GM21423 (cell line): ENCODE measurements around the gene EPHA6.
"Not testable (repeated sequence)": the region's sequence is repeated elsewhere in the genome, so short reads cannot be mapped to it uniquely, and the experiment has no call there.

Experiments
- ATAC-seq: cut with Tn5 transposase; IDR thresholded peaks from one replicate; pipeline ENCODE4 v1.9.1; 2021; ENCODE audit warnings: mild to moderate bottlenecking, moderate library complexity; ENCODE audit not compliant: unreplicated experiment

The EPHA6 gene

GRCh38 chr3:96900566-96900965 lies 86.2 kb downstream of the EPHA6 start:
- ATAC-seq = no peak

- no peak for ATAC-seq
Measured at GRCh38 chr3:96915445-96915844, 101.1 kb downstream of the EPHA6 start.

DNA sequence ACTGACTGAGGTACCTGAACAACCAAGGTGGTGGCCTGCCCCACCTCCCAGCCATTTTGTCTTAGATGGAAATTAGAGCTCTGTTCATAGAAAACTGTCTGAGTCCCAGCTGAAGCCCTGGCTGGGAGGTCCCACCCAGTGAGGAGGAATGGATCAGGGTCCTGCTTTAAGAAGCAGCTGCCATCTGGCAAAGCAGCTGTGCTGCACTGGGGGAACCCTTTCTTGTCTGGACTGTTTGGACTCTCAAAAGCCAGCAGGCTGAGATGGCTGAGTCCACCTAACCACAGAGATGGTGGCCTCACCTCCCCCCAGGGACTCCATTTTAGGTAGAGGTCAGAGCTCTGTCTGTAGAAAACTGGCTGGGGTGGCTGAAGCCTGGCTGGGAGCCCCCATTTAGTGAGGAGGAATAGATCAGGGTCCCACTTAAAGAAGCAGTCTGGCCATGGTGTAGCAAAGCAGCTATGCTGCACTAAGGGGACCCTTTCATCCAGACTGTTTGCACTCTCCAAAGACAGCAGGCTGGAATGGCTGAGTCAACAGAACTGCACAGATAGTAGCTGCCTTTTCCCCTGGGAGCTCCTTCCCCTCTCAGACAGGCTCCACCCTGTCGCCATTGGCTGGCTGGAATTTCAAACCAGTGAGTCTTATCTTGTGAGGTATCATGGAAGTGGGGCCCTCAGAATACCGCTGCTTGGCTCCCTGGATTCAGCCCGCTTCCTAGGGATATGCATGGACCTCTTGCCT lies 116.9 kb downstream of the EPHA6 start:
- no peak for ATAC-seq

GRCh38 chr3:96942131-96942530 lies 127.7 kb downstream of the EPHA6 start:
- not testable (repeated sequence) for ATAC-seq

- ATAC-seq = no peak
Measured at GRCh38 chr3:96958856-96959255, 144.5 kb downstream of the EPHA6 start.

DNA sequence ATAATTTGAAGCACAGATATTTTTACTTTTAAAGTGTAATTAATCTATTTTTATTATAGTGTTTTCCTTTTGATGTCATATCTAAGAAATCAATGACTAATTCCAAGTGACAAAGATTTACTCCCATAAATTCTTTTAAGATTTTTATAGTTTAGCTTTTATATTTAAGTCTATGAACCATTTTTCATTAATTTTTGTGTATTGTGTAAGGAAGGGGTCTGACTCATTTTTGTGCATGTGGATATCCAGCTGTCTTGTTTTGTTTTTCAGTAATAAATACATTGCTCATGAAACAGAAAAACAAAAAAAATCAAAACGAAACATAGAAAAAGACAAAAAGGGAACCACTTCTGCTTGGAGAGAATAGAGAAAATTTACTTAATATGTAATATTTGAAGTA lies 145.1 kb downstream of the EPHA6 start:
- ATAC-seq = no peak

- no peak for ATAC-seq
Measured at GRCh38 chr3:96959901-96960641, 145.7 kb downstream of the EPHA6 start.

- ATAC-seq = no peak
Measured at GRCh38 chr3:96960661-96961330, 146.4 kb downstream of the EPHA6 start.

- ATAC-seq = no peak
Measured at GRCh38 chr3:96961576-96961975, 147.2 kb downstream of the EPHA6 start.

GRCh38 chr3:96966181-96966929 lies 152.0 kb downstream of the EPHA6 start:
- no peak for ATAC-seq

DNA sequence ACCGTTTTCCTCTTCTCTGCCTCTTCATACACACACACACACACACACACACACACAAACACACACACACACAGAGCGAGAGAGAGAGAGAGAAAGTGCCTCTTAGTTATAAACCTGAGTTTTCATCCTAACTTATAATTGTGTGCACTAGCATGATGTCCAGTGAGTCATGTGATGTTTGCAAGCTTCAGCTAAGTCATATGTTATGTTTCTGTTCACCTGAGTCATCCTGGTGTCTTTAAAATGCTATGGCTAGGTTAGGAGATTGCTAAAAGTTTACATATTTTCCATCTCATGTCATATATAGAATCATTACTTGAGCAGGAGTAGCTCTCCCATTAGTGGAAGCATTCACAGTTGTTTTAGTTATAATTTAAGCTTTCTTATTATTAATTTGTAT lies 155.8 kb downstream of the EPHA6 start:
- no peak for ATAC-seq

DNA sequence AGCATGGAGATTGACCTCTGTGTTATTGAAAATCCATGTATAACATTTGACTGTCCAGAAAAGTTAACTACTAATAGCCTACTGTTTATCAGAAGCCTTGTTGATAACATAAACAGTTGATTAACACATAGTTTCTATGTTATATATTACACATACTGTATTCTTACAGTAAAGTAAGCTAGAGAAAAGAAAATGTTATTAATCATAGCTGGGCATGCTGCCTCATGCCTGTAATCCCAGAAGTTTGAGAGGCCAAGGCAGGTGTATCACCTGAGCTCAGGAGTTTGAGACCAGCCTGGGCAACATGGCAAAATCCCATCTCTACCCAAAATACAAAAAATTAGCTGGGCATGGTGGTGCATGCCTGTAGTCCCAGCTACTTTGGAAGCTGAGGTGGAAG lies 163.3 kb downstream of the EPHA6 start:
- ATAC-seq = no peak

DNA sequence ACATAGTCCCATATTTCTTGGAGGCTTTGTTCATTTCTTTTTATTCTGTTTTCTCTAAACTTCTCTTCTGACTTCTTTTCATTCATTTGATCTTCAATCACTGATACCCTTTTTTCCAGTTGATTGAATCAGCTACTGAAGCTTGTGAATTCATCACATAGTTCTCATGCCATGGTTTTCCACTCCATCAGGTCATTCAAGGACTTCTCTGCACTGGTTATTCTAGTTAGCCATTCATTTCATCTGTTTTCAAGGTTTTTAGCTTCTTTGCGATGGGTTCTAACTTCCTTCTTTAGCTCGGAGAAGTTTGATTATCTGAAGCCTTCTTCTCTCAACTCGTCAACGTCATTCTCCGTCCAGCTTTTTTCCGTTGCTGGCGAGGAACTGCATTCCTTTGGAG lies 169.3 kb downstream of the EPHA6 start:
- ATAC-seq = not testable (repeated sequence)

DNA sequence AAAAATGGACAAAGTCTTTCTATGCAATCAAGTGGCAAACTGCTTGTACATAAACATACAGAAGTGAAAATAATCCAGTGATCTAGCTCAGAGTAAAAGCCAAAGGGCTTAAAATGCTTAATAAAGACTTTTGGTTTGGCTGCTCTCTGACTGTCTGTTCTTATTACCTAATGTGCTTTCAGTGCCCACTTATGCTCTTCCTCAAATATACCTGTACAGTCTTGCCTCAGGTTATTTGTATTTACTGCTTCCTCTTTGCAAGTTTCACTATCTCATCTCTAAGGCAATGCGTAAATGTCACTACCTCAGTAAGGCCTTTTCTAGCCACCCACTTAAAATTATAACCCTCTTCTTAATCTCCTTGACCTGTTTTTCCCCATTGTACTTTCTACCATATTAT lies 171.8 kb downstream of the EPHA6 start:
- ATAC-seq = no peak

DNA sequence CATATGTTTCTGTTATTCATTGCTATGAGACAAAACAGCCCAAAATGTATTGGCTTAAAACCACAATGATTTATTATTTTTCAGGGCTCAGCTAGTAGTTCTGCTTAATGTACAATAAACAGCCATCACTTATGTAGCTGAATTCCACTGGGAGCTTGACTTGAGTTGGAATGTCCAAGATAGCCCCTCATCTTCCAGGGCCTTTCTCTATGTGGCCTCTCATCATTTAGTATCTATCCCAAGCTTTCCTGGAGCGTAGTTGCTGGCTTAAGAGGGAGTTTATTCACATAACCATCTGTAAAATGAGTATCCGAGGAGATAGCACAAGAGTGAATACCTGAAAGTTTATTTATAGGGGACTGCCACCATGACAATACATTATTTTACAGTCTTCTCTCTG lies 176.8 kb downstream of the EPHA6 start:
- no peak for ATAC-seq

GRCh38 chr3:96991800-96992365 lies 177.5 kb downstream of the EPHA6 start:
- ATAC-seq = no peak

GRCh38 chr3:96994988-96995387 lies 180.6 kb downstream of the EPHA6 start:
- ATAC-seq = no peak

- ATAC-seq = no peak
Measured at GRCh38 chr3:96996009-96996408, 181.6 kb downstream of the EPHA6 start.

GRCh38 chr3:97001611-97002010 lies 187.2 kb downstream of the EPHA6 start:
- no peak for ATAC-seq

GRCh38 chr3:97009427-97010019 lies 195.1 kb downstream of the EPHA6 start:
- no peak for ATAC-seq
